Activated CD8-positive, alpha-beta T cell treated with anti-CD3 and anti-CD28 coated beads, Interleukin-2, amount 10 ng/mL, durations not matched to agents 7 days and 5 days (primary cell): Measurements from ENCODE around the gene MALAT1. TPM values are rescaled to one million over a fixed set of nuclear protein-coding genes. Genes with fewer than 3 reads are reported as not detected.
"Not testable (repeated sequence)": the region's sequence is repeated elsewhere in the genome, so short reads cannot be mapped to it uniquely, and the experiment has no call there.

Source experiments
- ATAC-seq: fragments of 150-1000 bp; cut with Tn5 transposase; one replicate; pipeline ENCODE4 v1.10.0; 2021; ENCODE audit warnings: moderate library complexity
- CTCF ChIA-PET: fragments of 350-600 bp; sonication (Branson Sonifier 250); formaldehyde crosslinking; loops from one replicate; lab custom pipeline; 2021; ENCODE audit warnings: antibody characterized with exemption; lab: Charles Lee
- POLR2A ChIA-PET: fragments of 350-600 bp; sonication (Branson Sonifier 250); formaldehyde crosslinking; loops from one replicate; lab custom pipeline; 2021; ENCODE audit warnings: antibody characterized with exemption; lab: Charles Lee
- DNase-seq: peaks from one replicate; pipeline ENCODE4 v3.0.0-alpha.2; 2020
- H3K27ac Mint-ChIP-seq: one replicate; pipeline ENCODE4 v1.8.0; 2021; ENCODE audit warnings: mild to moderate bottlenecking, mixed read lengths
- H3K27me3 Mint-ChIP-seq: one replicate; pipeline ENCODE4 v1.8.0; 2021; ENCODE audit warnings: low read depth, mixed read lengths
- H3K36me3 Mint-ChIP-seq: one replicate; pipeline ENCODE4 v1.8.0; 2021; ENCODE audit warnings: low read depth, mixed read lengths
- H3K4me1 Mint-ChIP-seq: one replicate; pipeline ENCODE4 v1.8.0; 2021; ENCODE audit warnings: low read depth, mixed read lengths
- H3K4me3 Mint-ChIP-seq: one replicate; pipeline ENCODE4 v1.8.0; 2021; ENCODE audit warnings: mild to moderate bottlenecking, mixed read lengths
- H3K9me3 Mint-ChIP-seq: one replicate; pipeline ENCODE4 v1.8.0; 2022; ENCODE audit warnings: mixed read lengths; ENCODE audit not compliant: insufficient read depth
- total RNA-seq, 2 experiments: library from RNA; stranded (reverse); gene quantifications; one replicate each; pipeline ENCODE4 v1.2.3, GENCODE V29; 2021

MALAT1 gene
- total RNA-seq, 2 experiments from 2014 or later = 3,822 to 4,094 TPM

DNA sequence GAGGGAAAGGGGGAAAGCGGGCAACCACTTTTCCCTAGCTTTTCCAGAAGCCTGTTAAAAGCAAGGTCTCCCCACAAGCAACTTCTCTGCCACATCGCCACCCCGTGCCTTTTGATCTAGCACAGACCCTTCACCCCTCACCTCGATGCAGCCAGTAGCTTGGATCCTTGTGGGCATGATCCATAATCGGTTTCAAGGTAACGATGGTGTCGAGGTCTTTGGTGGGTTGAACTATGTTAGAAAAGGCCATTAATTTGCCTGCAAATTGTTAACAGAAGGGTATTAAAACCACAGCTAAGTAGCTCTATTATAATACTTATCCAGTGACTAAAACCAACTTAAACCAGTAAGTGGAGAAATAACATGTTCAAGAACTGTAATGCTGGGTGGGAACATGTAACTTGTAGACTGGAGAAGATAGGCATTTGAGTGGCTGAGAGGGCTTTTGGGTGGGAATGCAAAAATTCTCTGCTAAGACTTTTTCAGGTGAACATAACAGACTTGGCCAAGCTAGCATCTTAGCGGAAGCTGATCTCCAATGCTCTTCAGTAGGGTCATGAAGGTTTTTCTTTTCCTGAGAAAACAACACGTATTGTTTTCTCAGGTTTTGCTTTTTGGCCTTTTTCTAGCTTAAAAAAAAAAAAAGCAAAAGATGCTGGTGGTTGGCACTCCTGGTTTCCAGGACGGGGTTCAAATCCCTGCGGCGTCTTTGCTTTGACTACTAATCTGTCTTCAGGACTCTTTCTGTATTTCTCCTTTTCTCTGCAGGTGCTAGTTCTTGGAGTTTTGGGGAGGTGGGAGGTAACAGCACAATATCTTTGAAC is 6.8 kb downstream of the MALAT1 start:
- H3K4me1 Mint-ChIP-seq = peaks cover 47% of the 10 kb centered on the region

DNA sequence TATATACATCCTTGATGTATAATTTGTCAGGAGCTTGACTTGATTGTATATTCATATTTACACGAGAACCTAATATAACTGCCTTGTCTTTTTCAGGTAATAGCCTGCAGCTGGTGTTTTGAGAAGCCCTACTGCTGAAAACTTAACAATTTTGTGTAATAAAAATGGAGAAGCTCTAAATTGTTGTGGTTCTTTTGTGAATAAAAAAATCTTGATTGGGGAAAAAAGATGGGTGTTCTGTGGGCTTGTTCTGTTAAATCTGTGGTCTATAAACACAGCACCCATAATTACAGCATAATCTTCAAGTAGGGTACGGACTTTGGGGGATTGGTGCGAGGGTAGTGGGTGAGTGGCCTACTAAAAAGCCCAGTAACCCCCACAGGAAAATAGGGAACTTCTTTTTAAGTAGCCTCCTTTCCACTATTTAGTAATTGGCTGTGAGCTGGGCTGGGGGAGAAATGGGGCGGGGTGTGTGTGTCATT is 7.5 kb downstream of the MALAT1 start:
- Mint-ChIP-seq H3K27ac (peak overlapping the region; percentile 73), H3K27me3 (no peaks in the 10 kb centered on the region), H3K4me1 (peaks cover 50% of the 10 kb centered on the region), H3K9me3 (no peaks in the 10 kb centered on the region), H3K4me3 (no peak overlapping the region), H3K36me3 (no peaks in the 10 kb centered on the region)
- ATAC-seq = no peak
- POLR2A ChIA-PET = interaction anchor here (0.6 to 22.4 kb wide), 26 partner anchors 10 to 672 kb away, joined by 3 to 4167 read pairs (median 4); partner anchors contain the start of genes FRMD8, LTBP3, MALAT1 and NEAT1
- CTCF ChIA-PET = interaction anchor here (0.9 to 19.7 kb wide), 11 partner anchors 9 to 172 kb away, joined by 3 to 538 read pairs (median 7); partner anchors contain the start of genes DPF2, MALAT1 and NEAT1
- no peak for DNase-seq

More for the DNA sequence above, 6.8 kb downstream of the MALAT1 start:
- Mint-ChIP-seq H3K27me3 (no peaks in the 10 kb centered on the region), H3K4me3 (no peak overlapping the region), H3K27ac (peak overlapping the region; percentile 73), H3K36me3 (no peaks in the 10 kb centered on the region), H3K9me3 (no peaks in the 10 kb centered on the region)
- DNase-seq (no peak), ATAC-seq (no peak)
- ChIA-PET CTCF (interaction anchor here (0.6 to 19.7 kb wide), 13 partner anchors 8 to 625 kb away, joined by 3 to 538 read pairs (median 5); partner anchors contain the start of genes MALAT1 and NEAT1), POLR2A (interaction anchor here (0.6 to 22.4 kb wide), 33 partner anchors 8 to 671 kb away, joined by 3 to 4167 read pairs (median 4); partner anchors contain the start of genes CDCA5, DPF2, FRMD8 and KAT5)

DNA sequence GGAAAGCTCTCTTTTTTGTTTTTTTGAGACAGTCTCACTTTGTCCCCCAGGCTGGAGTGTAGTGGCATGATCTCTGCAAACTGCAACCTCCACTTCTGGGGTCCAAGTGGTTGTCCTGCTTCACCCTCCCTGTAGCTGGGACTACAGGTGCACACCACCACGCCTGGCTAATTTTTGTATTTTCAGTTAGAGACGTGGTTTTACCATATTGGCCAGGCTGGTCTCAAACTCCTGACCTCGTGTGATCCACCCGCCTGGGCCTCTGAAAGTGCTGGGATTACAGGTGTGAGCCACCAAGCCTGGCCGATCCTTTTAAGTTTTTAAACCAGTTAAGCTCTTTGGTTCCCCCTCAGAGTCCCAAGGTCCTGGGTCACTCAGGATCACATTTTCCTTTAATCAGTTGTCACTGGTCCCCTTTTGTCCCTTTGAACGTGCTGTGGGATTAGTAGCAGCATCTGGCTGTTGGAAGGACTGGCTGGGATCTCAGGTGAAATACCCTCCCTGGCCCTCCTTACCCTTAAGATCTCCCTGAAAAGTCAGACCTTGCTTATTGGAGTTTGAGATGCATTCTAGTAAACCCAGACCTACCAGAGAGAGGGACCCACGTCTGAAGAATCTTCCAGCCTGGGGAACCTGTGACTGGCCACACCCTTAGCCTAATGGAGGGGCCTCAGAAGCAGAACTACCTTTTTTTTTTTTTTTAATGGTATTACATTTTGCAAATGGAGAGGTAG is 8.1 kb downstream of the MALAT1 start:
- Mint-ChIP-seq H3K27ac (peak overlapping the region; percentile 73), H3K36me3 (no peaks in the 10 kb centered on the region), H3K4me1 (peaks cover 50% of the 10 kb centered on the region), H3K27me3 (no peaks in the 10 kb centered on the region), H3K9me3 (no peaks in the 10 kb centered on the region), H3K4me3 (no peak overlapping the region)
- peak; percentile 44 for ATAC-seq
- POLR2A ChIA-PET = interaction anchor here (0.6 to 22.4 kb wide), 22 partner anchors 10 to 672 kb away, joined by 3 to 4167 read pairs (median 4); partner anchors contain the start of genes FRMD8, LTBP3, MALAT1 and NEAT1
- CTCF ChIA-PET = interaction anchor here (1.0 to 19.7 kb wide), 10 partner anchors 9 to 178 kb away, joined by 3 to 538 read pairs (median 6); partner anchors contain the start of genes DPF2, MALAT1, NEAT1 and SLC25A45
- DNase-seq = peak; percentile 64

DNA sequence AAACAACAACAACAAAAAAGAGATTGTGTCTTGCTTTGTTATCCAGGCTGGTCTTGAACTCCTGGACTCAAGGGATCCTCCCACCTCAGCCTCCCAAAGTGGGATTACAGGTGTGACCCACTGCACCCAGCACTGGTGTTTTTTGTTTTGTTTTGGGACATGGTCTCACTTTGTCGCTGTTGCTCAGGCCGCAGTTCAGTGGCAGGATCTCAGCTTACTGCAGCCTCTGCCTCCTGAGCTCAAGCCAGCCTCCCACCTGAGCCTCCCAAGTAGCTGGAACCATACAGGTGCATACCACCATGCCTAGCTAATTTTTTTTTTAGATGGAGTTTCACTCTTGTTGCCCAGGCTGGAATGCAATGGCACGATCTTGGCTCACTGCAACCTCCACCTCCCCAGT is 13.5 kb downstream of the MALAT1 start:
- not testable (repeated sequence) for ATAC-seq, H3K9me3 Mint-ChIP-seq, DNase-seq, H3K27me3 Mint-ChIP-seq, H3K4me3 Mint-ChIP-seq, H3K36me3 Mint-ChIP-seq, H3K27ac Mint-ChIP-seq
- ChIA-PET CTCF (interaction anchor here (0.6 to 19.7 kb wide), 3 partner anchors 14 to 91 kb away, joined by 3 to 538 read pairs (median 3); partner anchors contain the start of gene NEAT1), POLR2A (interaction anchor here (1.5 to 22.4 kb wide), 3 partner anchors 10 to 91 kb away, joined by 6 to 4167 read pairs (median 14); partner anchors contain the start of genes MALAT1 and NEAT1)
- H3K4me1 Mint-ChIP-seq = peaks cover 27% of the 10 kb centered on the region

DNA sequence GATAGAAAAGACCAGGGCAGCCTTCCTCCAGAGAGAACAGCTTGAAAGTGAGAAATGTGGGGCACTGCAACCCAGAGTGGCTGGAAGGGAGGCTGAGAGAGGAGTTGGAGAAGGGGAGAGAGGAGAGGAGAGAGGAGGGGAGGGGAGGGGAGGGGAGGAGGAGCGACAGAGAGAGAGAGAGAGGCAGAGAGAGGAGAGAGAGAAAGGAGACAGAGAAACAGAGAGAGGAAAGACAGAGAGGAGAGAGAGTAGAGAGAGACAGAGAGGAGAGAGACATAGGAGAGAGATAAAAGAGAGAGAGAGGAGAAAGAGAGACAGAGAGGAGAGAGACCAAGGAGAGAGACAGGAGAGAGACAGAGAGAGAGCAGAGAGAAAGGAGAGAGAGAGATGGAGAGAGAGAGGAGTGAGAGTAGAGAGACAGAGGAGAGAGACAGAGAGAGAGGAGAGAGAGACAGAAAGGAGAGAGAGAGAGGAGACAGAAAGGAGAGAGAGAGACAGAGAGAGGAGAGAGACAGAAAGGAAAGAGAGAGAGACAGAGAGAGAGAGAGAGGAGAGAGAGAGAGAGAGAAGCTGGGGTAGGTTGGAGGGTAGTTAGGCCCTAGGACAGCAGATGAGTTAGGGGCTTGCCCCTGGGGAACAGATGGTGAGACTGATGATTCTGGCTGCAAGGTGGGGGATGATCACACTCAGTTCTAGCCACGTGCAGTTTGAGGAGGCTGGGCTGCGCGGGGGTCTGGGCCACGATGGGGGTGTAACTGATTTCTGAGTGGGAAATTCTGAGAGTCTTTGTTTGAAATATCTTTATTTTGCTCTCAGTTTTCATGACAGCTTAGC is 17.5 kb downstream of the MALAT1 start:
- CTCF ChIA-PET = interaction anchor here (0.7 to 1.8 kb wide), 2 partner anchors 25 to 36 kb away, joined by 3 to 10 read pairs; no protein-coding TSS in a partner anchor
- Mint-ChIP-seq H3K4me1 (peaks cover 10% of the 10 kb centered on the region), H3K27me3 (no peaks in the 10 kb centered on the region), H3K9me3 (no peaks in the 10 kb centered on the region), H3K27ac (peak overlapping the region; percentile 32), H3K36me3 (no peaks in the 10 kb centered on the region), H3K4me3 (no peak overlapping the region)
- DNase-seq = no peak
- ATAC-seq = peak; percentile 62
- POLR2A ChIA-PET = interaction anchor here (0.7 to 2.5 kb wide), 5 partner anchors 10 to 95 kb away, joined by 3 to 13 read pairs (median 3); partner anchors contain the start of gene MALAT1

DNA sequence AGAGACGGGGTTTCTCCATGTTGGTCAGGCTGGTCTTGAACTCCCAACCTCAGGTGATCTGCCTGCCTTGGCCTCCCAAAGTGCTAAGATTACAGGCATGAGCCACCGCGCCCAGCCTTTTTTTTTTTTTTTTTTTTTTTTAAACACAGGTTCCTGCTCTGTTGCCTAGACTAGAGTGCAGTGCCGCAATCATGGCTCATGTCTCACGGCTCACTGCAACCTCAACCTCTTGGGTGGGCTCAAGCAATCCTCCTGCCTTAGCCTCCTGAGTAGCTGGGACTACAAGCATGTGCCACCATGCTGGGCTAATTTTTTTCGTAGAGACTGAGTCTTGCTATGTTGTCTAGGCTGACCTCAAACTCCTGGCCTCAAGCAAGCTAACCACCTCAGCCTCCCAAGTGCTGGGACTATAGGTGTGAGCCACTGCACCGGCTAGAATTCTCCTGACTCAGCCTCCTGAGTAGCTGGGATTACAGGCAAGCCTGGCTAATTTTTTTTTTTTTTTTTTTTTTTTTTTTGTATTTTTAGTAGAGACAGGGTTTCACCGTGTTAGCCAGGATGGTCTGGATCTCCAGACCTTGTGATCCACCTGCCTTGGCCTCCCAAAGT is 20.2 kb downstream of the MALAT1 start:
- ATAC-seq, POLR2A ChIA-PET, H3K27ac Mint-ChIP-seq, H3K4me3 Mint-ChIP-seq, DNase-seq, H3K9me3 Mint-ChIP-seq, H3K27me3 Mint-ChIP-seq, H3K36me3 Mint-ChIP-seq: not testable (repeated sequence)
- peaks cover 32% of the 10 kb centered on the region for H3K4me1 Mint-ChIP-seq
- CTCF ChIA-PET = interaction anchor here (1.4 kb wide), 1 partner anchor 12 kb away, joined by 4 read pairs; no protein-coding TSS in a partner anchor

DNA sequence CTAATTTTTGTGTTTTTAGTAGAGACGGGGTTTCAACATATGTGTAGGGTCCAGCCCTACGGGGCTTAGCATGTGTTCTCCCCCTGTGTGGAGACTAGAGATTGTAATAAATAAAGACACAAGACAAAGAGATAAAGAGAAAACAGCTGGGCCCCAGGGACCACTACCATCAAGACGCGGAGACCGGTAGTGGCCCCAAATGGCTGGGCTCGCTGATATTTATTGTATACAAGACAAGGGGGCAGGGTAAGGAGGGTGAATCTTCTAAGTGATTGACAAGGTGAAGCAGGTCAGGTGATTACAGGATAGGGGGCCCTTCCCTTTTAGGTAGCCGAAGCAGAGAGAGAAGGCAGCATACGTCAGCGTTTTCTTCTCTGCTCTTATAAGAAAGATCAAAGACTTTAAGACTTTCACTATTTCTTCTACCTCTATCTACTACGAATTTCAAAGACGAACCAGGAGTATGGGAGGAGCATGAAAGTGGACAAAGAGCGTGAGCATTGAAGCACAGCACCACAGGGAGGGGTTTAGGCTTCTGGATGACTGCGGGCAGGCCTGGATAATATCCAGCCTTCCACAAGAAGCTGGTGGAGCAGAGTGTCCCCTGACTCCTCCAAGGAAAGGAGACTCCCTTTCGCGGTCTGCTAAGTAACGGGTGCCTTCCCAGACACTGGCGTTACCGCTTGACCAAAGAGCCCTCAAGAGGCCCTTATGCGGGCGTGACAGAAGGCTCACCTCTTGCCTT is 23.1 kb downstream of the MALAT1 start:
- Mint-ChIP-seq H3K27ac (peak overlapping the region; percentile 69), H3K4me3 (peak overlapping the region; percentile 39), H3K4me1 (peaks cover 44% of the 10 kb centered on the region)
- H3K27me3 Mint-ChIP-seq, ATAC-seq, DNase-seq, H3K9me3 Mint-ChIP-seq, H3K36me3 Mint-ChIP-seq, CTCF ChIA-PET: not testable (repeated sequence)
- POLR2A ChIA-PET = interaction anchor here (0.8 kb wide), 1 partner anchor 16 kb away, joined by 3 read pairs; no protein-coding TSS in a partner anchor

DNA sequence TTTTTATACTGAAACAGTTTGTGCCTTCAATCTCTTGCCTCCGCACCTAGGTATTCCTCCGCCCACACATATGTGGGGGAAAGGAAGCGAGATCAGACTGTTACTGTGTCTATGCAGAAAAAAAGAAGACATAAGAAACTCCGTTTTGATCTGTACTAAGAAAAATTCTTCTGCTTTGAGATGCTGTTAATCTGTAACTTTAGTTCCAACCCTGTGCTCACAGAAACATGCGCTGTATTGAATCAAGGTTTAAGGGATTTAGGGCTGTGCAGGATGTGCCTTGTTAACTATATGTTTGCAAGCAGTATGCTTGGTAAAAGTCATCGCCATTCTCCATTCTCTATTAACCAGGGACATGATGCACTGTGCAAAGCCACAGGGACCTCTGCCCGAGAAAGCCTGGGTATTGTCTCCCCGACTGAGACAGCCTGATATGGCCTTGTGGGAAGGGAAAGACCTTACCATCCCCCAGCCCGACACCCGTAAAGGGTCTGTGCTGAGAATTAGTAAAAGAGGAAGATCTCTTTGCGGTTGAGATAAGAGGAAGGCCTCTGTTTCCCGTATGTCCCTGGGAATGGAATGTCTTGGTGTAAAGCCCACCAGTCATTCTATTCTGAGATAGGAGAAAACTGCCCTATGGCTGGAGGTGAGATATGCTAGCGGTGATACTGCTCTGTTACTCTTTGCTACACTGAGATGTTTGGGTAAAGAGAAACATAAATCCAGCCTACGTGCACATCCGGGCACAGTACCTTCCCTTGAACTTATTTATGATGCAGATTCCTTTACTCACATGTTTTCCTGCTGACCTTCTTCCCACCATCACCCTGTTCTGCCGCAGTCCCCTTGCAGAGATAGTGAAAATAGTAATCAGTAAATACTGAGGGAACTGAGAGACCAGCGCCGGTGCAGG is 24.1 kb downstream of the MALAT1 start:
- H3K36me3 Mint-ChIP-seq = peaks cover 17% of the 10 kb centered on the region
- CTCF ChIA-PET, H3K9me3 Mint-ChIP-seq, ATAC-seq, H3K27me3 Mint-ChIP-seq: not testable (repeated sequence)
- peak overlapping the region; percentile 66 for H3K4me3 Mint-ChIP-seq
- peak overlapping the region; percentile 89 for H3K27ac Mint-ChIP-seq
- peak; percentile 46 for DNase-seq
- POLR2A ChIA-PET = interaction anchor here (0.7 to 1.1 kb wide), 2 partner anchors 21 to 50 kb away, joined by 3 read pairs; partner anchors contain the start of gene FAM89B
- peaks cover 49% of the 10 kb centered on the region for H3K4me1 Mint-ChIP-seq

DNA sequence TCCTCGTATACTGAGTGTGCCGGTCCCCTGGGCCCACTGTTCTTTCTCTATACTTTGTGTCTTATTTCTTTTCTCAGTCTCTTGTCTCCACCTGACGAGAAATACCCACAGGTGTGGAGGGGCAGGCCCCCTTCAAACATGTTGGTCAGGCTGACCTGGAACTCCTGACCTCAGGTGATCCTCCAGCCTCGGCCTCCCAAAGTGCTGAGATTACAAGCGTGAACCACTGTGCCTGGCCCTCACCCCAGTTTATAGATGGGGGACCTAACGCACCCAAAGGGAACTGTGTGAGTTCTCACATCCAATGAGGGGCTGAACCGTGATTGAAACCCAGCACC is 24.8 kb downstream of the MALAT1 start:
- H3K9me3 Mint-ChIP-seq, DNase-seq, CTCF ChIA-PET, ATAC-seq, H3K27me3 Mint-ChIP-seq: not testable (repeated sequence)
- Mint-ChIP-seq H3K27ac (peak overlapping the region; percentile 89), H3K4me3 (peak overlapping the region; percentile 66), H3K36me3 (peaks cover 17% of the 10 kb centered on the region), H3K4me1 (peaks cover 51% of the 10 kb centered on the region)
- POLR2A ChIA-PET = interaction anchor here (0.7 to 2.8 kb wide), 7 partner anchors 19 to 105 kb away, joined by 3 to 25 read pairs (median 4); partner anchors contain the start of gene FAM89B
